Measurements from ENCODE around the gene TMEM150B.

- TF ChIP-seq CTCF (IDR thresholded peaks at IDR 0.05; ENCODE audit: low read depth, low read length, poor library complexity, severe bottlenecking) (no peak), EZH2phosphoT487 (IDR thresholded peaks at IDR 0.05; ENCODE audit: borderline replicate concordance, low read length) (no peak)
Observed at GRCh38 chr19:55273978-55274707, 51.0 kb downstream of the TMEM150B start.

Measured in DOHH2 (cell line).